ENCODE data around the gene FAM181A. TPM values are rescaled to one million over a fixed set of nuclear protein-coding genes. Genes with fewer than 3 reads are reported as not detected.
A peak's percentile ranks its signal among the peaks of the same experiment; 100 is the strongest.

The FAM181A gene
- total RNA-seq, 1 experiment from 2014 or later = not detected

- Histone ChIP-seq H3K27ac (ENCODE audit: insufficient read length, low read depth, low read length) (no peak overlapping the region), H3K56ac (ENCODE audit: insufficient read length, low read depth, low read length) (no peak overlapping the region), H3K9me3 (ENCODE audit: control insufficient read depth, low read depth, low read length) (no peaks in the 10 kb centered on the region), H3K23ac (ENCODE audit: insufficient read length, low read depth, low read length) (no peak overlapping the region), H3K4me1 (ENCODE audit: insufficient read depth, low read length) (no peaks in the 10 kb centered on the region; the same call in 1 of the 2 replicates), H4K91ac (ENCODE audit: insufficient read length, low read depth, low read length) (no peak overlapping the region), H2BK120ac (ENCODE audit: low read depth, low read length, poor library complexity, severe bottlenecking) (no peak overlapping the region), H3K4ac (ENCODE audit: low read depth, low read length) (no peak overlapping the region), H2BK5ac (ENCODE audit: insufficient read length, low read length) (no peak overlapping the region), H2BK15ac (ENCODE audit: low read depth, low read length) (no peak overlapping the region), H3K27me3 (ENCODE audit: insufficient read depth, low read length) (no peaks in the 10 kb centered on the region), H3K79me1 (ENCODE audit: insufficient read depth, low read depth, low read length, poor library complexity, severe bottlenecking) (no peaks in the 10 kb centered on the region), H2AFZ (ENCODE audit: low read length) (no peak overlapping the region), H2BK12ac (ENCODE audit: insufficient read length, low read depth, low read length) (no peak overlapping the region), H3T11ph (ENCODE audit: low read length) (no peak overlapping the region), H2AK5ac (ENCODE audit: insufficient read length, low read length) (no peak overlapping the region), H4K5ac (ENCODE audit: insufficient read length, low read depth, low read length) (no peak overlapping the region), H2BK20ac (ENCODE audit: low read depth, low read length, poor library complexity, severe bottlenecking) (no peak overlapping the region), H3K14ac (ENCODE audit: insufficient read depth, low read length) (no peak overlapping the region), H3K4me2 (ENCODE audit: insufficient read depth, insufficient read length, low read length) (no peak overlapping the region), H3K79me2 (ENCODE audit: insufficient read depth, low read length) (no peaks in the 10 kb centered on the region), H3K9ac (ENCODE audit: extremely low read depth, insufficient read length, low read length) (no peak overlapping the region), H3K18ac (ENCODE audit: insufficient read length, low read depth, low read length) (no peak overlapping the region), H3K23me2 (ENCODE audit: insufficient read length, low read depth, low read length, poor library complexity, severe bottlenecking) (no peaks in the 10 kb centered on the region), H4K8ac (replicated peaks; ENCODE audit: insufficient read length, low read depth, low read length) (no peak overlapping the region), H4K20me1 (ENCODE audit: control insufficient read depth, insufficient read depth, insufficient read length) (no peaks in the 10 kb centered on the region)
- H3K4me3 Mint-ChIP-seq = no peak overlapping the region
- H3K27me3 Mint-ChIP-seq (ENCODE audit: low read depth) = no peaks in the 10 kb centered on the region; the same call in none of the 2 replicates
- H3K36me3 Mint-ChIP-seq (ENCODE audit: insufficient read depth in 1 of 3, low read depth in 3 of 3) = no peaks in the 10 kb centered on the region
- DNase-seq = peak; percentile 66
- no peaks in the 10 kb centered on the region; a peak in 1 of 5 replicates for H3K9me3 Mint-ChIP-seq
- WGBS (ENCODE audit: extremely low coverage, insufficient read length, low lambda C conversion rate) = no CpG with 5 or more reads among the region's 14 CpGs
- peaks cover 25 to 34% of the 10 kb centered on the region in 2 experiments for H3K4me1 Mint-ChIP-seq
- TF ChIP-seq CTCF (conservative IDR thresholded peaks at IDR 0.05) = peak; percentile 52
- H3K27ac Mint-ChIP-seq = no peak overlapping the region
These were observed 26.1 kb downstream of the FAM181A start for GRCh38 chr14:93953263-93953662.

Data from H9 (cell line).